Measurements from ENCODE around the gene EHD3.

Gene EHD3

GRCh38 chr2:31208240-31208639 is 25.7 kb upstream of the EHD3 start:
- no peak overlapping the region for H3K27ac ChIP-seq
- TF ChIP-seq, protein P1, sequence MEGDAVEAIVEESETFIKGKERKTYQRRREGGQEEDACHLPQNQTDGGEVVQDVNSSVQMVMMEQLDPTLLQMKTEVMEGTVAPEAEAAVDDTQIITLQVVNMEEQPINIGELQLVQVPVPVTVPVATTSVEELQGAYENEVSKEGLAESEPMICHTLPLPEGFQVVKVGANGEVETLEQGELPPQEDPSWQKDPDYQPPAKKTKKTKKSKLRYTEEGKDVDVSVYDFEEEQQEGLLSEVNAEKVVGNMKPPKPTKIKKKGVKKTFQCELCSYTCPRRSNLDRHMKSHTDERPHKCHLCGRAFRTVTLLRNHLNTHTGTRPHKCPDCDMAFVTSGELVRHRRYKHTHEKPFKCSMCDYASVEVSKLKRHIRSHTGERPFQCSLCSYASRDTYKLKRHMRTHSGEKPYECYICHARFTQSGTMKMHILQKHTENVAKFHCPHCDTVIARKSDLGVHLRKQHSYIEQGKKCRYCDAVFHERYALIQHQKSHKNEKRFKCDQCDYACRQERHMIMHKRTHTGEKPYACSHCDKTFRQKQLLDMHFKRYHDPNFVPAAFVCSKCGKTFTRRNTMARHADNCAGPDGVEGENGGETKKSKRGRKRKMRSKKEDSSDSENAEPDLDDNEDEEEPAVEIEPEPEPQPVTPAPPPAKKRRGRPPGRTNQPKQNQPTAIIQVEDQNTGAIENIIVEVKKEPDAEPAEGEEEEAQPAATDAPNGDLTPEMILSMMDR (IDR thresholded peaks at IDR 0.05), result no peak
- no peak for TF ChIP-seq ZFX (IDR thresholded peaks at IDR 0.05; ENCODE audit: borderline replicate concordance)

DNA sequence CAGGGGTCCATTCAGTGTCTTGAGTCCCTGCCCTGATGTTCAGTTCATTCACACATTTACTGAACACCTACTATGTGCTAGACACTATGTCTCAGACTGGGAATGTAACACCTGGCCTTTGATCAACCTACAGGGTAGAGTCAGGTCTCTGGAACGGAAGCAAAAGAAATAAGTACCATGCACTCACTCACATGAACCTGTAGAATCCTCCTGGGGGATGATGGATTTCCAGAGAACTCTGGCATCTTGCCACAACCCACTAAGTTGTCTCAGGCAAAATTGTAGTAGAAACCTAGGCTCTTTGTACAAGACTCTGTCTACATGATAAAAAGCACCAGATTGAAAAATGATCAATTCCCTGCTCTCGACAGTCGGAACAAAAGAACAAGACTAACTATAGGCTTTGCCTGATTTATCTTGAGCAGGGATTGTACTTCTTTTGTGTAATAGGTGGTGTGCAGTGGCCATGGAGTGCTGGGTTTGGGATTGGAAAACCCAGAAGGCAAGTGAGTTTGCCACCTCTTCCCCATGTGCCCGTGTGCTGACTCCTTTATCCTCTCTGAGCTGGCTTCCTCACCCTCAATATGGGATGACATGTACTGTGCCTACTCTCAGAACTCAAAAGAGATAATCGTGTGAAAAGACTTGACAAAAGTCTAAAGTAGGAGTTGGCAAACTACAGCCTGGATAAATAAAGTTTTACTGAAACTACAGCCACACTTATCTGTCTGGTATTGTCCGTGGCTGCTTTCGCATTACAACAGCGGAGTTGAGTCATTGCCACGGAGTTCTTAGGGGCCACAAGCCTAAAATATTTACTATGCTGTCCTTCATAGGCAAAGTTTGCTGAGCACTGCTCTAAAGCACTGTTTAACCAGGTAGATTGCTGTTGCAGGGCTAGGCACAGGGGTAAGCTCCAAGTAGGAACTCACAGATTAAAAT is 21.0 kb upstream of the EHD3 start:
- no peak for TF ChIP-seq ZFX (IDR thresholded peaks at IDR 0.05; ENCODE audit: borderline replicate concordance)
- TF ChIP-seq, protein P1 (IDR thresholded peaks at IDR 0.05), result no peak
- no peak overlapping the region for H3K27ac ChIP-seq

DNA sequence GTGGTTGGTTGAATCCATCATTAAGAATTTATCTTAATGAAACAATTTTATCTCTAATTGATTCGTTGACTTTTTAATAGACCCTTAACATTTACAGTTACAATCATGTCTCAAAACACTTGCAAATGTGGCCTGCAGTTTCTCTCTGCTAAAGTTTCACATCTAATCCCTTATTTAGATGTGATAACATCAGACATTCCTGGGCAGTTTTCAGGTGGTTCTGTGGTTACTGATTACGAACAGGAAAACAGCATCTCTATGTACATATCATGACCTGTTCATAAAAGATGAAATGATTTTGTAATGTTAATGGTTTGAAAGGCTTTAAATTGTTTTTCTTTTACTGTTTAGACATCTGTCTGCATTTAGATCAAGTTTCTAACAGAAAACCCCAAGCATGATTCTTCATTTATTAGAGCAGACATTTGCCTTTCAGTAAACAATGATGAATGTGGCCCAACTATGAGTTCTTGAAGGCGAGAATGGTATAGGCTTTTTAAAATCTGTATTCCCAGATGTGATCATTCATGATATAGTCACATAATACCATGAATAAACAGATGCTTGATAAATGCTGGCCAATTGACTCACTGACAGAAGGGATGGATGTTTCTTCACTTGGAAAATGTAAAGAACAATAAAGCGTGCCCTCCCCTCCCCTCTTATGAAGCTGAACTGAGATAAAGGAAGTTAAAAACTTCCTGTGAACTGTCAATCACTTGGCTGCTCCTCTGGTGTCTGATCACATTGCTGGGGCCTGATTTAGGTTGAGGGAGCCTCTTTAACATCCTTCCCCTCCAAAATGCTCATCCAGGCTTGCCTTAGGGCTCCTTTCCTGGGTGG is 20.1 kb upstream of the EHD3 start:
- no peak overlapping the region for H3K27ac ChIP-seq
- TF ChIP-seq, protein P1 (IDR thresholded peaks at IDR 0.05), result no peak
- no peak for TF ChIP-seq ZFX (IDR thresholded peaks at IDR 0.05; ENCODE audit: borderline replicate concordance)

DNA sequence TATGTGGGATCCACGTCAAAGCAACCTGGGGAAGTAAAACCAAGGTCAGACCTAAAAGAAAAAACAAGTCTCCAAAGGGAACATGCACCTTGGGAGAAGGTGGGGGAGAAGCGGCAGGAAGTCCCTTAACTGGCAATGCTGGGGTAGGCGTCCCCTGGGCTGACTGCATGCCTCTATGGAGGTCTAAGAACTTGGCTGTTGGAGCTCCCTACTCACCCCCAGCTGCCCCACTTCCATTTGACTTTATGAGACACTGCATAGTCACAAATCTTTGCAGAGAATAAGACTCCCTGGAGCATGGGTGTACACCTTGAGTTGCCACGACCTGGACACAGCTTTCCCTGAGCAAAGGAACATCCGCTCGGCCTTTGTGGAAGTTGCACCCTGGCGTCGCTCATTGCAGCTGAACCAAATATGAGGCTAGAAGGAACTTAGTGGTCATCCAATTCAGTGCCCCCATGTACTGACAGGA is 19.5 kb upstream of the EHD3 start:
- H3K27ac ChIP-seq, result no peak overlapping the region
- no peak for TF ChIP-seq ZFX (IDR thresholded peaks at IDR 0.05; ENCODE audit: borderline replicate concordance)
- TF ChIP-seq, protein P1 (IDR thresholded peaks at IDR 0.05), result no peak

- H3K27ac ChIP-seq, result no peak overlapping the region
- no peak for TF ChIP-seq ZFX (IDR thresholded peaks at IDR 0.05; ENCODE audit: borderline replicate concordance)
- TF ChIP-seq, protein P1 (IDR thresholded peaks at IDR 0.05), result no peak
Measured at GRCh38 chr2:31216734-31217133, 17.2 kb upstream of the EHD3 start.

- TF ChIP-seq ZFX (IDR thresholded peaks at IDR 0.05; ENCODE audit: borderline replicate concordance), result no peak
- no peak within 1 kb of the TSS for H3K27ac ChIP-seq
Measured at GRCh38 chr2:31217465-31218200, 16.3 kb upstream of the EHD3 start, which contains the start of gene CAPN14. Gene CAPN14 (minus strand): TSS chr2:31217515. CDS start chr2:31205447, 12,068 bp downstream.
